ENCODE data around the gene LONP1. TPM values are rescaled to one million over a fixed set of nuclear protein-coding genes. Genes with fewer than 3 reads are reported as not detected.

The LONP1 gene
- total RNA-seq, 2 experiments from 2014 or later = 324 to 342 TPM

DNA sequence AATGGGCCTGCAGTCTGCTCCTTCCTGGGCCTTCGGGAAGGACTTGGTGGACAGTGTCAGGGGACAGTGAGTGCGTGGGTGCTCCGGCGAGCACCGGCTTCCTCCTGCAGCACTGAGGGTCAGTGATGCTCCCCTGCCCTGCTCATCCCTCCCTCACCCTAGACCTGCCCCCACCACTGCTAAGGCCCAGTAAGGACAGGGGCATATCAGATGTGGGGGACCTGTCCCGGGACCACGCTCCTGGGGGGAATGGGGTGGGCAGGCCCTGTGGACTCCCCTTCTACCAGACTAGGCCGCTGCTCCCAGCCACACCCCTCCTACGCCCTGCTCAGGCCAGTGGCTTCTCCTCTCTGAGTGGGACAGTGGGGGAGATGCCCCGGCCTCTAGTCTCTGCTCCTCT, 42.8 kb downstream of the LONP1 start:
- ChIA-PET POLR2A (interaction anchor here (1.0 to 2.2 kb wide), 3 partner anchors 10 to 151 kb away, joined by 3 to 10 read pairs (median 3); no protein-coding TSS in a partner anchor), CTCF (interaction anchor here (1.4 kb wide), 2 partner anchors 11 to 12 kb away, joined by 3 to 5 read pairs; no protein-coding TSS in a partner anchor)
- Mint-ChIP-seq H3K27me3 (no peaks in the 10 kb centered on the region), H3K4me1 (ENCODE audit: low read depth) (peaks cover 15% of the 10 kb centered on the region), H3K27ac (no peak overlapping the region), H3K4me3 (no peak overlapping the region), H3K9me3 (no peaks in the 10 kb centered on the region), H3K36me3 (ENCODE audit: low read depth) (peaks cover 18% of the 10 kb centered on the region)
- DNase-seq = no peak
- TF ChIP-seq, protein P1, sequence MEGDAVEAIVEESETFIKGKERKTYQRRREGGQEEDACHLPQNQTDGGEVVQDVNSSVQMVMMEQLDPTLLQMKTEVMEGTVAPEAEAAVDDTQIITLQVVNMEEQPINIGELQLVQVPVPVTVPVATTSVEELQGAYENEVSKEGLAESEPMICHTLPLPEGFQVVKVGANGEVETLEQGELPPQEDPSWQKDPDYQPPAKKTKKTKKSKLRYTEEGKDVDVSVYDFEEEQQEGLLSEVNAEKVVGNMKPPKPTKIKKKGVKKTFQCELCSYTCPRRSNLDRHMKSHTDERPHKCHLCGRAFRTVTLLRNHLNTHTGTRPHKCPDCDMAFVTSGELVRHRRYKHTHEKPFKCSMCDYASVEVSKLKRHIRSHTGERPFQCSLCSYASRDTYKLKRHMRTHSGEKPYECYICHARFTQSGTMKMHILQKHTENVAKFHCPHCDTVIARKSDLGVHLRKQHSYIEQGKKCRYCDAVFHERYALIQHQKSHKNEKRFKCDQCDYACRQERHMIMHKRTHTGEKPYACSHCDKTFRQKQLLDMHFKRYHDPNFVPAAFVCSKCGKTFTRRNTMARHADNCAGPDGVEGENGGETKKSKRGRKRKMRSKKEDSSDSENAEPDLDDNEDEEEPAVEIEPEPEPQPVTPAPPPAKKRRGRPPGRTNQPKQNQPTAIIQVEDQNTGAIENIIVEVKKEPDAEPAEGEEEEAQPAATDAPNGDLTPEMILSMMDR (IDR thresholded peaks at IDR 0.05) = no peak
- intact Hi-C loops (cut with micrococcal nuclease) = no loop called here
- ATAC-seq = no peak

- H3K36me3 Mint-ChIP-seq (ENCODE audit: low read depth) = peaks cover 20% of the 10 kb centered on the region
- CTCF ChIA-PET = interaction anchor here (1.4 kb wide), 2 partner anchors 11 to 12 kb away, joined by 3 to 5 read pairs; no protein-coding TSS in a partner anchor
- intact Hi-C loops (cut with micrococcal nuclease) = no loop called here
- TF ChIP-seq, protein P1 (IDR thresholded peaks at IDR 0.05) = no peak
- H3K4me1 Mint-ChIP-seq (ENCODE audit: low read depth) = peaks cover 15% of the 10 kb centered on the region
- no peak for DNase-seq
- H3K27ac Mint-ChIP-seq = no peak overlapping the region
- no peak for ATAC-seq
- POLR2A ChIA-PET = interaction anchor here (1.0 to 2.2 kb wide), 3 partner anchors 11 to 151 kb away, joined by 3 to 10 read pairs (median 3); no protein-coding TSS in a partner anchor
- H3K9me3 Mint-ChIP-seq = no peaks in the 10 kb centered on the region
- no peaks in the 10 kb centered on the region for H3K27me3 Mint-ChIP-seq
- H3K4me3 Mint-ChIP-seq = no peak overlapping the region
These were observed 43.2 kb downstream of the LONP1 start for GRCh38 chr19:5676772-5677105.

DNA sequence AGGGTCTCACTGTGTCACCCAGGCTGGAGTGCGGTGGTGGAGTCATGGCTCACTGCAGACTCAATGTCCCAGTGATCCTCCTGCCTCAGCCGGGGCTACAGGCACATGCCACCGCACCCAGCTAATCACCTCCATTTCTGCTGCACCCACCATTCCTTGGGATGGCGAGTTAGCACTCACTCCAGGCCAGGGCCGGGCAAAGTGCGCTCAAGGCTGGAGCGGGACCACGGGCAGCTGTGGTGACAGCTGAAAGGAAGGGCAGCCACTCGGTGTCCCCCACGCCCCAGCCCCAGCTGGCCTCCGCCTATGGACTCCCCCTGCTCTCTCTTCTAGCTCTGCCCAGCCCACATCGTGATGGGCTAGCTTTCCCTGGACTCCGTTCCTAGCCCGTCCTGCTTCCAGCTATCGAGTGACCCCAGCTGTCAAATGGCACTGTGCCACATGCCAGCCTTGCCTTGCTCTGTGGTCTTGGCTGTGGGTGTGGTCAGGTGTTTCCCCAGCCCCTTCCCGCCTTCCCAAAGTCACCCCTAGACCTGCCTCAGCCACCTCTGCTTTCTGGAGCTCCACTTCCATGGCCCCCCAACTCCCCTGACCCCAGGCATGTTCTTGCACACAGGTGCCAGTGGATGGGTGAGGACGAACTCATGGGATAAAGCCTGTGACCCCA, 43.7 kb downstream of the LONP1 start:
- no peaks in the 10 kb centered on the region for H3K27me3 Mint-ChIP-seq

DNA sequence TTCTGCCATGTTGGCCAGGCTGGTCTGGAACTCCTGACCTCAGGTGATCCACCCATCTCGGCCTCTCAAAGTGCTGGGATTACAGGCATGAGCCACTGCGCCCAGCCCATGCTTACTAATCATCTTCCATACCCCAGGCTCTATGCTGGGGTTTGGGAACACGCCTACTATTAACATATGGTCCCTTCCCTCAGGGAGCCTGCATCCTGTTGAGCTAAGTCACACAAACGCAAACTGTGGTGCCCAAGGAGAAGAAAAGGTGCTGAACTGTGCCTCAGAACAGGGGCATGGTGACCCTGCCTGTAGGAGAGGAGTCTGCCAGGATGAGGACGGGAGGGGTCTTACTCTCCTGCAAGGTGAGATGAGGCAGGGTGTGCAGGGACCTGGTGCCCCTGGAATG, 45.2 kb downstream of the LONP1 start:
- TF ChIP-seq, protein P1 (IDR thresholded peaks at IDR 0.05) = no peak
- Mint-ChIP-seq H3K4me1 (ENCODE audit: low read depth) (peaks cover 8% of the 10 kb centered on the region), H3K36me3 (ENCODE audit: low read depth) (peaks cover 27% of the 10 kb centered on the region), H3K27me3 (no peaks in the 10 kb centered on the region), H3K9me3 (no peaks in the 10 kb centered on the region), H3K27ac (no peak overlapping the region), H3K4me3 (no peak overlapping the region)
- ChIA-PET POLR2A (interaction anchor here (2.1 kb wide), 1 partner anchor 52 kb away, joined by 13 read pairs; the partner anchor contains the start of genes SAFB and SAFB2), CTCF (no interaction called here)
- ATAC-seq = no peak
- no peak for DNase-seq
- intact Hi-C loops (cut with micrococcal nuclease) = no loop called here

More for the DNA sequence above, 43.7 kb downstream of the LONP1 start:
- CTCF ChIA-PET = interaction anchor here (1.2 to 1.4 kb wide), 3 partner anchors 10 to 13 kb away, joined by 3 to 5 read pairs (median 3); no protein-coding TSS in a partner anchor
- no peak for ATAC-seq
- H3K36me3 Mint-ChIP-seq (ENCODE audit: low read depth) = peaks cover 20% of the 10 kb centered on the region
- TF ChIP-seq, protein P1 (IDR thresholded peaks at IDR 0.05) = no peak
- H3K9me3 Mint-ChIP-seq = no peaks in the 10 kb centered on the region
- POLR2A ChIA-PET = interaction anchor here (0.8 to 2.2 kb wide), 6 partner anchors 10 to 152 kb away, joined by 3 to 13 read pairs (median 4); partner anchors contain the start of genes SAFB and SAFB2
- H3K4me1 Mint-ChIP-seq (ENCODE audit: low read depth) = peaks cover 11% of the 10 kb centered on the region
- intact Hi-C loops (cut with micrococcal nuclease) = no loop called here
- H3K4me3 Mint-ChIP-seq = no peak overlapping the region
- no peak for DNase-seq
- H3K27ac Mint-ChIP-seq = no peak overlapping the region

DNA sequence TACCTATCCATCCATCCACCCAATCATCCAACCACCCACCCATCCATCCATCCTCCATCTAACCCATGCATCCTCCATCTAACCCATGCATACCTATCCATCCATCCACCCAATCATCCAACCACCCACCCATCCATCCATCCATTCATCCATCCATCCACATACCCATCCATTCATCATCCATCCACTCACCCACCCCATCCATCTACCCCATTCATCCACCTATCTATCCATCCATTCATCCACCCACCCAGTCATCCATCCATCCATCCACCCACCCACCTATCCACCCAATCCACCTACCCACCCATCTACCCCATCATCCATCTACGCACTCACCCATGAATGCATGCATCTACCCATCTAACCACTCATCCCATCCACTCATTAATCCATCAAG, 46.2 kb downstream of the LONP1 start:
- CTCF ChIA-PET = no interaction called here

More for the DNA sequence above, 46.2 kb downstream of the LONP1 start:
- intact Hi-C loops (cut with micrococcal nuclease) = no loop called here
- Mint-ChIP-seq H3K9me3 (no peaks in the 10 kb centered on the region), H3K27me3 (no peaks in the 10 kb centered on the region), H3K36me3 (ENCODE audit: low read depth) (peaks cover 32% of the 10 kb centered on the region), H3K4me3 (no peak overlapping the region), H3K4me1 (ENCODE audit: low read depth) (no peaks in the 10 kb centered on the region), H3K27ac (no peak overlapping the region)
- TF ChIP-seq, protein P1 (IDR thresholded peaks at IDR 0.05) = no peak
- ATAC-seq (no peak), DNase-seq (no peak)
- POLR2A ChIA-PET = no interaction called here

All from activated CD8-positive, alpha-beta T cell treated with anti-CD3 and anti-CD28 coated beads for 36 hours (primary cell).